ENCODE measurements around the gene SLC25A12. TPM values are rescaled to one million over a fixed set of nuclear protein-coding genes. Genes with fewer than 3 reads are reported as not detected.
A peak's percentile ranks its signal among the peaks of the same experiment; 100 is the strongest.
"Not testable (repeated sequence)": the region's sequence is repeated elsewhere in the genome, so short reads cannot be mapped to it uniquely, and the experiment has no call there.

SLC25A12 gene
- total RNA-seq, 1 donor from 2014 or later: 34.6 TPM

- no peak for DNase-seq (ENCODE audit: low spot score)
- no peak overlapping the region for H3K27ac Mint-ChIP-seq
- H3K4me1 Mint-ChIP-seq (ENCODE audit: low read depth): no peaks in the 10 kb centered on the region
- no peaks in the 10 kb centered on the region for H3K36me3 Mint-ChIP-seq (ENCODE audit: low read depth)
- intact Hi-C loops (cut with micrococcal nuclease): loop anchor here (2.0 kb wide), 1 partner anchor 16 kb away; the partner anchor contains the start of gene SLC25A12
- H3K4me3 Mint-ChIP-seq: no peak overlapping the region
- H3K9me3 Mint-ChIP-seq: no peaks in the 10 kb centered on the region
- peaks cover 10% of the 10 kb centered on the region for H3K27me3 Mint-ChIP-seq (ENCODE audit: insufficient read depth)
Observed at GRCh38 chr2:171910494-171910893, 16.4 kb upstream of the SLC25A12 start.

- Mint-ChIP-seq H3K4me3 (no peak overlapping the region), H3K36me3 (ENCODE audit: low read depth) (no peaks in the 10 kb centered on the region), H3K27ac (no peak overlapping the region), H3K4me1 (ENCODE audit: low read depth) (no peaks in the 10 kb centered on the region), H3K9me3 (no peaks in the 10 kb centered on the region), H3K27me3 (ENCODE audit: insufficient read depth) (peaks cover 12% of the 10 kb centered on the region)
- no peak for DNase-seq (ENCODE audit: low spot score)
- intact Hi-C loops (cut with micrococcal nuclease): no loop called here
Observed at GRCh38 chr2:171909266-171909665, 15.2 kb upstream of the SLC25A12 start.

GRCh38 chr2:171908235-171908634 is 14.2 kb upstream of the SLC25A12 start:
- Mint-ChIP-seq H3K4me3 (no peak overlapping the region), H3K4me1 (ENCODE audit: low read depth) (no peaks in the 10 kb centered on the region), H3K27me3 (ENCODE audit: insufficient read depth) (peaks cover 23% of the 10 kb centered on the region), H3K9me3 (no peaks in the 10 kb centered on the region), H3K36me3 (ENCODE audit: low read depth) (no peaks in the 10 kb centered on the region), H3K27ac (no peak overlapping the region)
- intact Hi-C loops (cut with micrococcal nuclease): no loop called here
- no peak for DNase-seq (ENCODE audit: low spot score)

DNA sequence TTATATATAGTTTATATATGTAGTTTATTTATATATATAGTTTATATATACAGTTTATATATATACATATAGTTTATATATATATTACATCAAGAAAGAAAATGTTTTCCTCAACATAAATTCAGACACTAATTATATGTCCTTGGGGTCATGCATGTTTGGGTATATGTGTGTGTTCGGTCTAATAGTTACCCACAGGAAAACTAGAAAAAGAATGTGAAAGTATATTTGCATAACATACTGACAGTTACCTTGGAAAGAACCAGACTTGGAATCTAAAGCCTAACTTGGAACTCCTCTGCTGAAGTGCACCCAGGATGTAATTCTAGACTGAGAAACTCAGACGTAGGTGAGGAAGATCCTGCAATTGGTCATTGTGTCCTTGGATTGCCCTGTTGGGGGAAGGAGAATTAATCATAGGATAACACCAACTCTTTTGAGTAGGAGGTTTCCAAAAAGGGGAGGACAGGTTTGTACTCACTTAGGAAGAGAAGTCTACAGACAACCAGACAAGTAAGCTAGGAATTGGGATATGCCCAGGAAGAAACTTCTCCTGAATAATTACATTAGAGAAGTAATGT is 8.9 kb upstream of the SLC25A12 start:
- Mint-ChIP-seq H3K9me3 (peaks cover 3% of the 10 kb centered on the region), H3K36me3 (ENCODE audit: low read depth) (no peaks in the 10 kb centered on the region), H3K4me1 (ENCODE audit: low read depth) (peaks cover 5% of the 10 kb centered on the region), H3K4me3 (no peak overlapping the region), H3K27ac (no peak overlapping the region), H3K27me3 (ENCODE audit: insufficient read depth) (peaks cover 21% of the 10 kb centered on the region)
- intact Hi-C loops (cut with micrococcal nuclease): no loop called here
- no peak for DNase-seq (ENCODE audit: low spot score)

GRCh38 chr2:171899623-171900282 is 5.7 kb upstream of the SLC25A12 start:
- Mint-ChIP-seq H3K27me3 (ENCODE audit: insufficient read depth) (peaks cover 26% of the 10 kb centered on the region), H3K4me1 (ENCODE audit: low read depth) (peaks cover 13% of the 10 kb centered on the region)
- intact Hi-C loops (cut with micrococcal nuclease): loop anchor here (10.0 kb wide), 1 partner anchor 655 kb away; the partner anchor contains the start of gene PDK1
- DNase-seq (ENCODE audit: low spot score); H3K36me3 Mint-ChIP-seq (ENCODE audit: low read depth); H3K27ac Mint-ChIP-seq; H3K4me3 Mint-ChIP-seq; H3K9me3 Mint-ChIP-seq: not testable (repeated sequence)

GRCh38 chr2:171895786-171896185 is 1.7 kb upstream of the SLC25A12 start:
- Mint-ChIP-seq H3K4me3 (no peak overlapping the region), H3K27me3 (ENCODE audit: insufficient read depth) (peaks cover 7% of the 10 kb centered on the region), H3K36me3 (ENCODE audit: low read depth) (peaks cover 15% of the 10 kb centered on the region), H3K9me3 (peaks cover 3% of the 10 kb centered on the region), H3K4me1 (ENCODE audit: low read depth) (peaks cover 39% of the 10 kb centered on the region), H3K27ac (no peak overlapping the region)
- intact Hi-C loops (cut with micrococcal nuclease): loop anchor here (2.0 to 10.0 kb wide), 2 partner anchors 15 to 659 kb away; partner anchors contain the start of gene PDK1
- no peak for DNase-seq (ENCODE audit: low spot score)

- no peak for DNase-seq (ENCODE audit: low spot score)
- peaks cover 7% of the 10 kb centered on the region for H3K27me3 Mint-ChIP-seq (ENCODE audit: insufficient read depth)
- peaks cover 22% of the 10 kb centered on the region for H3K36me3 Mint-ChIP-seq (ENCODE audit: low read depth)
- intact Hi-C loops (cut with micrococcal nuclease): loop anchor here (1.0 to 10.0 kb wide), 7 partner anchors 16 to 660 kb away; partner anchors contain the start of genes HAT1, METAP1D and PDK1
- peak overlapping the region; percentile 79 for H3K27ac Mint-ChIP-seq
- H3K4me3 Mint-ChIP-seq: peak overlapping the region; percentile 98
- H3K9me3 Mint-ChIP-seq: peaks cover 3% of the 10 kb centered on the region
- peaks cover 51% of the 10 kb centered on the region for H3K4me1 Mint-ChIP-seq (ENCODE audit: low read depth)
Observed at GRCh38 chr2:171894612-171894947, 536 bp upstream of the SLC25A12 start.

DNA sequence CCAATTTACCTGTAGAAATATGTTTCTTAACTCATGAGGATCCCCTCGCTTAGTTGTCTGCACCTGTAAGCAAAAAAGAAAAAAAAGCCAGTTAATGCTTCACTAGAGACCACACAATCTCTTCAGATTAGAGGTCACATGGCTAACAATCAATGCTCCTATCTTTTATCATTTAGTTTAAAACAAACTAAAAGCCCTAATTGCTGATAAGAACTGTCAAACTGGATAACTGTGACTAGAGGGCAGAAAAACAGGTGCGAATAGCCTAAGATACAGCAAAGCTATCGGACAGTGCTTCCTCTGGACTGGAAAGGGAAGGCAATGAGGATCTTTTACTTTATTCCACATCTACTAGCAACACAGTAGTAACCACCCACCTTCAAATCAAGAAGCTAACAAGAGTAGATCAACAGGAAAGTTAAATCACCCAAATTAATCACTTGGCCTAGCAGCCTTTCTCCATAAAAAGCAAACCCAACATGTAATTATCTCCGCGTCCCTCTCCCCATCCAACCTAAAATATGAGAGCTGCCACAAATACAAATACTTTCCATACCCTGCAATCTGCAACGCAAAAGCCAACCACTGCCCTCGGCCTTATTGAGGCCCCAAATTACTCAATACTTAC is 734 bp downstream of the SLC25A12 start:
- DNase-seq (ENCODE audit: low spot score): no peak
- Mint-ChIP-seq H3K27me3 (ENCODE audit: insufficient read depth) (peaks cover 7% of the 10 kb centered on the region), H3K4me3 (peak overlapping the region; percentile 98), H3K4me1 (ENCODE audit: low read depth) (peaks cover 59% of the 10 kb centered on the region), H3K36me3 (ENCODE audit: low read depth) (peaks cover 30% of the 10 kb centered on the region), H3K27ac (peak overlapping the region; percentile 90), H3K9me3 (no peaks in the 10 kb centered on the region)
- intact Hi-C loops (cut with micrococcal nuclease): loop anchor here (1.0 to 10.0 kb wide), 4 partner anchors 101 to 661 kb away; partner anchors contain the start of genes DYNC1I2 and PDK1

DNA sequence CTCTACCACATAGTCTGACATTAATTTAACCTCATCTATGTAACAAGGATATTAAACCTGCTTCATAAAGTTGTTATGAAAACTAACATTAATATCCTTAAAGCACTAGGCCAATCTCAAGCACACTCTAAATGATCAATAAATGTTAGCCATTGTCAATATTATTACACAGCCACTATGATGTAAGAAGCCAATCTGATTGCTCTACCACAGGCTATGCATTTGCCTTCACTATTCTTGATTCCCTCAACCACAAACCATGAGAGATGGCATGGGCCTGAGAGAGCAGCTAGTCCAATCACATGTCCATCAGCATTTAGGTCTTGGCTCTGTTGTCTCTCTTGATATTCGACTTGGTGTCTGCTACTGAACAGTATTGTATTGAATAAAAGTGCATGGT is 4.2 kb downstream of the SLC25A12 start:
- Mint-ChIP-seq H3K9me3 (no peaks in the 10 kb centered on the region), H3K4me1 (ENCODE audit: low read depth) (peaks cover 63% of the 10 kb centered on the region), H3K4me3 (no peak overlapping the region), H3K27ac (no peak overlapping the region), H3K36me3 (ENCODE audit: low read depth) (peaks cover 39% of the 10 kb centered on the region), H3K27me3 (ENCODE audit: insufficient read depth) (no peaks in the 10 kb centered on the region)
- intact Hi-C loops (cut with micrococcal nuclease): loop anchor here (5.0 to 10.0 kb wide), 3 partner anchors 98 to 665 kb away; partner anchors contain the start of gene PDK1
- no peak for DNase-seq (ENCODE audit: low spot score)

DNA sequence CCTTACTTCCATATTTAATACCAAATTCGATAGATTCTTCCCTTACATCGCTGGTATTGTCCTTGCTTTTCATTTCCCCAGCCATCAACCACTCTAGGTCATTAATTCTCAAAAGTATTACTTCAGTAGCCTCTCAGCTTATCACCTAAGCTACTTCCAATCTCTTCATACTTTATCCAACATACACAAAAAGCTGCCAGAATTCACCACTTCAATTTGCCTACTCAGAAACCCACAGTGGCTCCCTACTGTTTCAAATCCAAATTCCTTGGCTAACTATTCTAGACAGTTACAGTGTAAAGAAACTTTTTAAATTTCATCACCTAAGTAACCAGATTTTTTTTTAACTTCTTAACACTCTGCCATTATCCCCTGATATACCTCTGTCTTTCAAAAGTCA is 4.7 kb downstream of the SLC25A12 start:
- H3K27me3 Mint-ChIP-seq (ENCODE audit: insufficient read depth): no peaks in the 10 kb centered on the region
- H3K9me3 Mint-ChIP-seq: no peaks in the 10 kb centered on the region
- peaks cover 58% of the 10 kb centered on the region for H3K4me1 Mint-ChIP-seq (ENCODE audit: low read depth)
- intact Hi-C loops (cut with micrococcal nuclease): no loop called here
- peaks cover 41% of the 10 kb centered on the region for H3K36me3 Mint-ChIP-seq (ENCODE audit: low read depth)
- H3K4me3 Mint-ChIP-seq: no peak overlapping the region
- no peak overlapping the region for H3K27ac Mint-ChIP-seq
- DNase-seq (ENCODE audit: low spot score): no peak

DNA sequence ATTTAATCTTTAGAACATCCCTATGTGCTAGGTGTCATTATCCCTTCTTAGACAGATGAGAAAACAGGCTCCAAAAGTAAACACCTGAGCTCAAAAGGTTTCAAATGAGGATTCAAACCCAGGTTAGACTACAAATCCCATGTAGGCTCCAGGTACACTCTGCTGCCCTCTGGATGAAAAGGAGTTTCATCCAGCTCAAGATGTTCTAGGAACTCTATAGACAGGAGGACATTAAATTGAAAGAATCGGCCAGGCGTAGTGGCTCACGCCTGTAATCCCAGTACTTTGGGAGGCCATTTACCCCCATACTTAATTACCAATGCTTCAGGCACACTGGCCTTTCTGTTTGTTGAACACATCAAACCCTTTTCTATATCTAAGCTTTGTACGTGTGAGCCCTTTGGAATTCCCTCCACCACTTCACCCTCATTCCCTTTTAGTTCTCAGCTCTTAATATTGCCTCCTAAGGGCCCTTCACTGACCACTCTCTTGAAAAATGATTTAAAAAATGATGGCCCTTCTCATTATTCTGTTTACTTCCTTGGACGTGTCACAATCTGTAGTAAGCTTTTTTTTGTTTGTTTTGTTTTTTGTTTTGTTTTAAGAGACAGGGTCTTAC is 10.7 kb downstream of the SLC25A12 start:
- H3K9me3 Mint-ChIP-seq: no peaks in the 10 kb centered on the region
- H3K36me3 Mint-ChIP-seq (ENCODE audit: low read depth): peaks cover 17% of the 10 kb centered on the region
- no peak for DNase-seq (ENCODE audit: low spot score)
- no peak overlapping the region for H3K27ac Mint-ChIP-seq
- no peaks in the 10 kb centered on the region for H3K27me3 Mint-ChIP-seq (ENCODE audit: insufficient read depth)
- intact Hi-C loops (cut with micrococcal nuclease): loop anchor here (1.0 kb wide), 1 partner anchor 9 kb away; no protein-coding TSS in a partner anchor
- no peak overlapping the region for H3K4me3 Mint-ChIP-seq
- peaks cover 51% of the 10 kb centered on the region for H3K4me1 Mint-ChIP-seq (ENCODE audit: low read depth)

- intact Hi-C loops (cut with micrococcal nuclease): no loop called here
- H3K36me3 Mint-ChIP-seq (ENCODE audit: low read depth): peaks cover 12% of the 10 kb centered on the region
- H3K4me3 Mint-ChIP-seq: no peak overlapping the region
- no peaks in the 10 kb centered on the region for H3K9me3 Mint-ChIP-seq
- H3K27me3 Mint-ChIP-seq (ENCODE audit: insufficient read depth): no peaks in the 10 kb centered on the region
- DNase-seq (ENCODE audit: low spot score): no peak
- peak overlapping the region; percentile 76 for H3K27ac Mint-ChIP-seq
- H3K4me1 Mint-ChIP-seq (ENCODE audit: low read depth): peaks cover 52% of the 10 kb centered on the region
Observed at GRCh38 chr2:171882089-171882769, 11.8 kb downstream of the SLC25A12 start.

Measured in activated T-helper 1 cell treated with anti-CD3 and anti-CD28 coated beads, Interleukin-12 subunit alpha, Interleukin-12 subunit beta, Interleukin-2, Interleukin-4 antibody, amounts not matched to agents 30 ng/mL and 10 ng/mL and 1 ng/mL, durations not matched to agents 14 hours and 24 hours and 36 hours (primary cell).